CD4-positive, alpha-beta T cell treated with Interleukin-17A for 4 hours (primary cell): ENCODE data around the gene PCDHB13.
"Not testable (repeated sequence)": the region's sequence is repeated elsewhere in the genome, so short reads cannot be mapped to it uniquely, and the experiment has no call there.

Experiments
- DNase-seq: peaks from one replicate; pipeline ENCODE4 v3.0.0-alpha.2; 2020; ENCODE audit warnings: mixed read lengths

PCDHB13 gene

GRCh38 chr5:141208478-141208877 lies 5.2 kb upstream of the PCDHB13 start, which contains the start of gene PCDHB12:
Gene PCDHB12 (plus strand): TSS chr5:141208719. CDS start chr5:141208908, 189 bp downstream.
- DNase-seq: no peak

- not testable (repeated sequence) for DNase-seq
Observed at GRCh38 chr5:141210281-141210680, 3.4 kb upstream of the PCDHB13 start.

GRCh38 chr5:141210849-141211248 lies 2.9 kb upstream of the PCDHB13 start:
- DNase-seq: not testable (repeated sequence)

GRCh38 chr5:141214583-141214982 lies 864 bp downstream of the PCDHB13 start:
- DNase-seq: not testable (repeated sequence)

GRCh38 chr5:141215504-141215903 lies 1.8 kb downstream of the PCDHB13 start:
- not testable (repeated sequence) for DNase-seq

- DNase-seq: not testable (repeated sequence)
Observed at GRCh38 chr5:141216035-141216434, 2.3 kb downstream of the PCDHB13 start.

- no peak for DNase-seq
Observed at GRCh38 chr5:141223112-141223783, 9.5 kb downstream of the PCDHB13 start, which contains the start of gene PCDHB14. Gene PCDHB14 (plus strand): TSS chr5:141223343. CDS start chr5:141223506, 163 bp downstream.

DNA sequence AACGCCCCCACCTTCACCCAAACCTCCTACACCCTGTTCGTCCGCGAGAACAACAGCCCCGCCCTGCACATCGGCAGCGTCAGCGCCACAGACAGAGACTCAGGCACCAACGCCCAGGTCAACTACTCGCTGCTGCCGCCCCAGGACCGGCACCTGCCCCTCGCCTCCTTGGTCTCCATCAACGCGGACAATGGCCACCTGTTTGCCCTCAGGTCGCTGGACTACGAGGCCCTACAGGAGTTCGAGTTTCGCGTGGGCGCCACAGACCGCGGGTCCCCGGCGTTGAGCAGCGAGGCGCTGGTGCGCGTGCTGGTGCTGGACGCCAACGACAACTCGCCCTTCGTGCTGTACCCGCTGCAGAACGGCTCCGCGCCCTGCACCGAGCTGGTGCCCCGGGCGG lies 11.1 kb downstream of the PCDHB13 start:
- DNase-seq: not testable (repeated sequence)

- not testable (repeated sequence) for DNase-seq
Observed at GRCh38 chr5:141225421-141225820, 11.7 kb downstream of the PCDHB13 start.

DNA sequence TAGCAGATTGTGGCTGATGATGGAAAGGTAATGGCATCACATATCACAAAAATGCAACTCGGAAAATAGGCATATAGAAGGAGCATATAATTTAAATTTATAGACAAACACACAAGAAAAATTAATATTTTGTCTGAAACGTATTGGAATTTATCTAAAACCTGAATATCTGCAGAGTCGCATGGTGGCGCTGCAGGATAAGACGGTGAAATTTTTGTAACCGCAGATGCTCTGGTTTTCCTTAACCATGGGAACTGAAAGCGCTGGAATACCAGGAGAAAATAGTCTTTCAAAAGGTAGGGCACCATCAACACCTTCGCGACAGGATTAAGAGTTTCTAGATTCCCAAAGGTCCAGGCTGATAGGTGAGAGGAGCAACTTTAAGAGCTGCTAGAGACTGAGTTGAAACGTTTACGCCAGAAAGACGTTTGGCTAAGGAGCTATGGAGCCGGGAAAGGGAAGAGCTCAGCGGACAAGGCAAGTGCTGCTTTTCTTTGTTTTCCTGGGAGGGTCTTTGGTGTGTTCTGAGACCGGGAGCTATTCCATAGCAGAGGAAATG lies 20.5 kb downstream of the PCDHB13 start:
- DNase-seq: no peak

DNA sequence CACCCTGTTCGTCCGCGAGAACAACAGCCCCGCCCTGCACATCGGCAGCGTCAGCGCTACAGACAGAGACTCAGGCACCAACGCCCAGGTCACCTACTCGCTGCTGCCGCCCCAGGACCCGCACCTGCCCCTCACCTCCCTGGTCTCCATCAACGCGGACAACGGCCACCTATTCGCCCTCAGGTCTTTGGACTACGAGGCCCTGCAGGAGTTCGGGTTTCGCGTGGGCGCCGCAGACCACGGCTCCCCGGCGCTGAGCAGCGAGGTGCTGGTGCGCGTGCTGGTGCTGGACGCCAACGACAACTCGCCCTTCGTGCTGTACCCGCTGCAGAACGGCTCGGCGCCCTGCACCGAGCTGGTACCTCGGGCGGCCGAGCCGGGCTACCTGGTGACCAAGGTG lies 22.2 kb downstream of the PCDHB13 start:
- not testable (repeated sequence) for DNase-seq

- no peak for DNase-seq
Observed at GRCh38 chr5:141236516-141237313, 23.0 kb downstream of the PCDHB13 start.

- no peak for DNase-seq
Observed at GRCh38 chr5:141241496-141241895, 27.8 kb downstream of the PCDHB13 start.

- peak; percentile 8 for DNase-seq
Observed at GRCh38 chr5:141245250-141245717, 31.6 kb downstream of the PCDHB13 start, which contains the start of gene PCDHB15. Gene PCDHB15 (plus strand): TSS chr5:141245395. CDS start chr5:141245579, 184 bp downstream.

DNA sequence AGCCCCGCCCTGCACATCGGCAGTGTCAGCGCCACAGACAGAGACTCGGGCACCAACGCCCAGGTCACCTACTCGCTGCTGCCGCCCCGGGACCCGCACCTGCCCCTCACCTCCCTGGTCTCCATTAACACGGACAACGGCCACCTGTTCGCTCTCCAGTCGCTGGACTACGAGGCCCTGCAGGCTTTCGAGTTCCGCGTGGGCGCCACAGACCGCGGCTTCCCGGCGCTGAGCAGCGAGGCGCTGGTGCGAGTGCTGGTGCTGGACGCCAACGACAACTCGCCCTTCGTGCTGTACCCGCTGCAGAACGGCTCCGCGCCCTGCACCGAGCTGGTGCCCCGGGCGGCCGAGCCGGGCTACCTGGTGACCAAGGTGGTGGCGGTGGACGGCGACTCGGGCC lies 33.3 kb downstream of the PCDHB13 start:
- not testable (repeated sequence) for DNase-seq

DNA sequence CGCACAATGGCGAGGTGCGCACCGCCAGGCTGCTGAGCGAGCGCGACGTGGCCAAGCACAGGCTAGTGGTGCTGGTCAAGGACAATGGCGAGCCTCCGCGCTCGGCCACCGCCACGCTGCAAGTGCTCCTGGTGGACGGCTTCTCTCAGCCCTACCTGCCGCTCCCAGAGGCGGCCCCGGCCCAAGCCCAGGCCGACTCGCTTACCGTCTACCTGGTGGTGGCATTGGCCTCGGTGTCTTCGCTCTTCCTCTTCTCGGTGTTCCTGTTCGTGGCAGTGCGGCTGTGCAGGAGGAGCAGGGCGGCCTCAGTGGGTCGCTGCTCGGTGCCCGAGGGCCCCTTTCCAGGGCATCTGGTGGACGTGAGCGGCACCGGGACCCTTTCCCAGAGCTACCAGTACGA lies 33.7 kb downstream of the PCDHB13 start:
- not testable (repeated sequence) for DNase-seq

GRCh38 chr5:141250576-141250975 lies 36.9 kb downstream of the PCDHB13 start:
- DNase-seq: no peak

DNA sequence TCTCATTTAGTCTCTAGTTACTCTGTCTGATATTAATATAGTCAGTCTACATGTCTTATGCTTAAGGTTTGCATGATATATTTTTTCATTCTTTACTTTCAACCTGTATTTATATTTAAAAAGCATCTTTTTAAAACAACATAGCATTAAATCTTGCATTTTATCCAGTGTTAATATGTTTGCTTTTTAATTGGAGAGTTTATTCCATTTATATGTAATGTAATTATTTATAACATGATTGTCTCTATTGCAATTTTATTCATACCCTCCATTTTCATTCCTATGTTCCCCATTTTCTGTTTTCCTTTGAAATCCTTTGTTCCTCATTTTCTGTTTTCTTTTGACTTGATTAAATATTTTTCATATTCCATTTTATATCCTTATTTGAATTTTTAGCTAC lies 44.7 kb downstream of the PCDHB13 start:
- no peak for DNase-seq

GRCh38 chr5:141258948-141259347 lies 45.2 kb downstream of the PCDHB13 start:
- no peak for DNase-seq

- DNase-seq: no peak
Observed at GRCh38 chr5:141260458-141261237, 46.9 kb downstream of the PCDHB13 start.

DNA sequence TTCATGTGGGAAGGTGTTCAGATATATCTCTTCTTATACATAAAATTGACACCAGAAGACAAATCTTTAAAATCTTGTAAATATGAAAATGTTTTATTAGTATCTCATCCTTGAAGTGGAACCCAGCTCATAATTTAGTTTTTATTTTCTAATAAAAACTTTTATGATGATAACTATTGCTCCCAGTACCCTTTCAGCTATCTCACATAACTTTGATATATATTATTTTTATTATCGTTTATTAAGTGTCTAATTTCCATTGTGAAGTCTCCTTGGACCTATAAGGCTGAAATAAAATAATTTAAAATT lies 47.5 kb downstream of the PCDHB13 start:
- no peak for DNase-seq
